Retina (tissue), 1 donor: ENCODE measurements around the gene CCR8.
A peak's percentile ranks its signal among the peaks of the same experiment; 100 is the strongest.
"Not testable (repeated sequence)": the region's sequence is repeated elsewhere in the genome, so short reads cannot be mapped to it uniquely, and the experiment has no call there.

ENCODE experiments used
- DNase-seq: peaks from one replicate; pipeline ENCODE4 v3.0.0-alpha.2; 2016

CCR8 gene

GRCh38 chr3:39351134-39351533 lies 21.6 kb downstream of the CCR8 start:
- not testable (repeated sequence) for DNase-seq

- not testable (repeated sequence) for DNase-seq
Measured at GRCh38 chr3:39353168-39353927, 23.8 kb downstream of the CCR8 start.

GRCh38 chr3:39358333-39358732 lies 28.8 kb downstream of the CCR8 start:
- no peak for DNase-seq

GRCh38 chr3:39361252-39361927 lies 31.9 kb downstream of the CCR8 start:
- no peak for DNase-seq

GRCh38 chr3:39362192-39362591 lies 32.7 kb downstream of the CCR8 start:
- DNase-seq = no peak

- no peak for DNase-seq
Measured at GRCh38 chr3:39362812-39363211, 33.3 kb downstream of the CCR8 start.

- DNase-seq = not testable (repeated sequence)
Measured at GRCh38 chr3:39370450-39370849, 40.9 kb downstream of the CCR8 start.

- DNase-seq = no peak
Measured at GRCh38 chr3:39372833-39373232, 43.3 kb downstream of the CCR8 start.

- no peak for DNase-seq
Measured at GRCh38 chr3:39376959-39377634, 47.6 kb downstream of the CCR8 start.

- DNase-seq = peak; percentile 22
Measured at GRCh38 chr3:39378088-39378487, 48.6 kb downstream of the CCR8 start.

- no peak for DNase-seq
Measured at GRCh38 chr3:39378957-39379777, 49.7 kb downstream of the CCR8 start.

- no peak for DNase-seq
Measured at GRCh38 chr3:39379778-39380155, 50.3 kb downstream of the CCR8 start.

- no peak for DNase-seq
Measured at GRCh38 chr3:39381432-39381831, 51.9 kb downstream of the CCR8 start.
